H1 (cell line): ENCODE results near the gene NDUFV1. TPM values are rescaled to one million over a fixed set of nuclear protein-coding genes. Genes with fewer than 3 reads are reported as not detected.

Experiments used
- NANOG ChIP-seq: IDR thresholded peaks from 2 replicates; pipeline ENCODE4 v1.6.1; 2011; ENCODE audit warnings: low read length, low read depth, mild to moderate bottlenecking, inconsistent platforms; ENCODE audit not compliant: insufficient read depth, poor library complexity, severe bottlenecking
- polyA plus RNA-seq, 7 experiments: library from polyadenylated mRNA; depleted of rRNA in 3 of 7; stranded (reverse) in 5 of 7; unstranded in 2 of 7; fragments of >200 nt in 5 of 7; fragments of 200-250 nt in 2 of 7; gene quantifications; 1 replicate in 5 of 7; 2 replicates in 1 of 7; 4 replicates in 1 of 7; pipeline versions ENCODE4 v1.2.1 to v1.2.3, GENCODE V29; 2011 to 2013; ENCODE audit warnings: missing spikeins in 2 of 7, mixed read lengths in 2 of 7
- total RNA-seq: library from RNA; stranded (reverse); fragmentation: NEBNext Ultra II Directional; extraction: Animal tissue kit (Norgen Biotek cat#: 25700); gene quantifications from 2 replicates; pipeline ENCODE4 v1.2.1, GENCODE V29; 2021

Gene NDUFV1
- total and polyA plus RNA-seq, 2 of the 8 experiments (the other 6 are each of a cell fraction or from before 2014, with no cell fraction given): 125 to 131 TPM

GRCh38 chr11:67645521-67646461 lies 39.1 kb downstream of the NDUFV1 start (continued):
- no peak for TF ChIP-seq NANOG
- TF ChIP-seq, all 59 proteins: peak for 4
